T-helper 2 cell (primary cell): Measurements from ENCODE around the gene QSOX2.

ENCODE experiments used
- DNase-seq, 5 experiments: peaks; one replicate each; pipeline versions ENCODE4 v3.0.0 to v3.0.0-alpha.2; 2012 to 2022

Gene QSOX2

GRCh38 chr9:136219276-136219675 is 26.3 kb downstream of the QSOX2 start:
- DNase-seq = no peak

- no peak for DNase-seq
These were observed 26.9 kb downstream of the QSOX2 start for GRCh38 chr9:136218673-136219072.

GRCh38 chr9:136218271-136218670 is 27.3 kb downstream of the QSOX2 start:
- no peak for DNase-seq

- DNase-seq = no peak
These were observed 28.9 kb downstream of the QSOX2 start for GRCh38 chr9:136216541-136217244.

GRCh38 chr9:136213733-136214132 is 31.9 kb downstream of the QSOX2 start:
- no peak for DNase-seq

- DNase-seq = no peak
These were observed 33.2 kb downstream of the QSOX2 start for GRCh38 chr9:136212345-136212950.

- DNase-seq = no peak
These were observed 33.9 kb downstream of the QSOX2 start for GRCh38 chr9:136211441-136212344.

GRCh38 chr9:136211006-136211405 is 34.6 kb downstream of the QSOX2 start:
- DNase-seq = no peak

GRCh38 chr9:136210276-136210675 is 35.3 kb downstream of the QSOX2 start:
- no peak for DNase-seq

GRCh38 chr9:136209786-136210185 is 35.8 kb downstream of the QSOX2 start:
- no peak for DNase-seq

- no peak for DNase-seq
These were observed 36.4 kb downstream of the QSOX2 start for GRCh38 chr9:136209232-136209631.

GRCh38 chr9:136208675-136209074 is 36.9 kb downstream of the QSOX2 start:
- no peak for DNase-seq

- no peak for DNase-seq
These were observed 38.0 kb downstream of the QSOX2 start for GRCh38 chr9:136207616-136208015.

GRCh38 chr9:136206602-136207275 is 38.9 kb downstream of the QSOX2 start:
- DNase-seq = no peak

- no peak for DNase-seq
These were observed 40.0 kb downstream of the QSOX2 start for GRCh38 chr9:136205707-136205992.

- DNase-seq = peak in 1 of 5 experiments; percentile 15
These were observed 40.5 kb downstream of the QSOX2 start, which contains the start of gene LHX3 for GRCh38 chr9:136204838-136205706. Gene LHX3 (minus strand): TSS chr9:136205128. CDS start chr9:136205012, 116 bp downstream.

GRCh38 chr9:136204145-136204805 is 41.3 kb downstream of the QSOX2 start:
- DNase-seq = no peak

GRCh38 chr9:136203408-136204144 is 42.0 kb downstream of the QSOX2 start:
- no peak for DNase-seq

- no peak for DNase-seq
These were observed 42.9 kb downstream of the QSOX2 start for GRCh38 chr9:136202454-136203407.
